B cell (primary cell): ENCODE measurements around the gene BUD31. TPM values are rescaled to one million over a fixed set of nuclear protein-coding genes. Genes with fewer than 3 reads are reported as not detected.

Experiments used
- ATAC-seq: fragments of 200-7000 bp; cut with Tn5 transposase; one replicate; pipeline ENCODE4 v1.10.0; 2021; ENCODE audit warnings: low read depth, mild to moderate bottlenecking, moderate number of reproducible peaks, moderate library complexity
- CTCF ChIA-PET: fragments of 350-600 bp; sonication (Branson Sonifier 250); formaldehyde crosslinking; loops from one replicate; lab custom pipeline; 2021; ENCODE audit warnings: antibody characterized with exemption, inconsistent platforms; lab: Charles Lee
- POLR2A ChIA-PET: fragments of 350-600 bp; sonication (Branson Sonifier 250); formaldehyde crosslinking; loops from one replicate; lab custom pipeline; 2021; ENCODE audit warnings: antibody characterized with exemption; lab: Charles Lee
- DNase-seq: peaks from one replicate; pipeline ENCODE4 v3.0.0; 2013
- H2AFZ ChIP-seq: 2 replicates; pipeline ENCODE4 v1.6.1; 2012; ENCODE audit warnings: mild to moderate bottlenecking, low read depth, low read length; ENCODE audit not compliant: insufficient read depth, poor library complexity, severe bottlenecking
- H3K27ac ChIP-seq, 2 donors: 1 replicate in 1 of 2; 2 replicates in 1 of 2; pipeline ENCODE4 v1.5.1; 2012 to 2013; ENCODE audit warnings: low read length in 2 of 2, mild to moderate bottlenecking in 2 of 2, moderate library complexity in 1 of 2
- H3K27me3 ChIP-seq, 4 experiments: fragments of 200-600 bp in 1 of 4; sonication (generic) in 1 of 4; replicated peaks in 1 of 4; 1 replicate in 2 of 4; 2 replicates in 2 of 4; pipeline versions ENCODE4 v1.6.1 to v1.7.0; 2013 to 2016; ENCODE audit warnings: low read length in 3 of 4, mild to moderate bottlenecking in 2 of 4, mixed read lengths in 1 of 4, moderate library complexity in 1 of 4; ENCODE audit not compliant: insufficient read depth in 4 of 4, control insufficient read depth in 3 of 4; ENCODE audit errors: control extremely low read depth in 1 of 4
- H3K36me3 ChIP-seq, 2 experiments: replicated peaks in 1 of 2; 1 replicate in 1 of 2; 2 replicates in 1 of 2; pipeline versions ENCODE4 v1.6.1 to v1.7.1; 2013; ENCODE audit warnings: low read length in 1 of 2; ENCODE audit not compliant: insufficient read depth in 2 of 2, control insufficient read depth in 1 of 2; ENCODE audit errors: control extremely low read depth in 1 of 2, extremely low read depth in 1 of 2
- H3K4me1 ChIP-seq, 2 donors: fragments of 200-600 bp in 1 of 2; sonication (generic) in 1 of 2; 1 replicate in 1 of 2; 2 replicates in 1 of 2; pipeline versions ENCODE4 v1.5.1 to v1.6.1; 2013 to 2017; ENCODE audit warnings: low read length in 2 of 2; ENCODE audit not compliant: control insufficient read depth in 2 of 2, insufficient read depth in 2 of 2
- H3K4me2 ChIP-seq: replicated peaks from 2 replicates; pipeline ENCODE3; 2012; ENCODE audit warnings: mild to moderate bottlenecking, low read depth, low read length; ENCODE audit not compliant: poor library complexity, severe bottlenecking
- H3K4me3 ChIP-seq, 5 experiments: fragments of 200-600 bp in 1 of 5; sonication (generic) in 1 of 5; 1 replicate in 3 of 5; 2 replicates in 2 of 5; pipeline versions ENCODE4 v1.5.1 to v1.7.0; 2011 to 2016; ENCODE audit warnings: low read length in 4 of 5, mild to moderate bottlenecking in 4 of 5, low read depth in 2 of 5, control low read depth in 1 of 5, moderate library complexity in 1 of 5; ENCODE audit not compliant: insufficient read depth in 1 of 5; ENCODE audit errors: control extremely low read depth in 1 of 5, extremely low read depth in 1 of 5
- H3K79me2 ChIP-seq: fragments of 200-600 bp; sonication (generic); one replicate; pipeline ENCODE4 v1.6.0; 2016; ENCODE audit warnings: low read length; ENCODE audit not compliant: control insufficient read depth, insufficient read depth
- H3K9ac ChIP-seq: fragments of 200-600 bp; sonication (generic); 2 replicates; pipeline ENCODE4 v1.6.1; 2017; ENCODE audit warnings: mild to moderate bottlenecking, low read length, moderate library complexity
- H3K9me3 ChIP-seq, 3 donors: one replicate each; pipeline versions ENCODE4 v1.6.1 to v1.7.1; 2013; ENCODE audit warnings: low read length in 2 of 3; ENCODE audit not compliant: control insufficient read depth in 2 of 3, insufficient read depth in 1 of 3; ENCODE audit errors: control extremely low read depth in 1 of 3
- H4K20me1 ChIP-seq: 2 replicates; pipeline ENCODE4 v1.6.0; 2012; ENCODE audit warnings: mild to moderate bottlenecking, low read length; ENCODE audit not compliant: insufficient read depth, control insufficient read depth, poor library complexity, severe bottlenecking
- H3K27ac Mint-ChIP-seq: one replicate; pipeline ENCODE4 v1.8.0; 2021; ENCODE audit warnings: mixed read lengths
- H3K27me3 Mint-ChIP-seq: one replicate; pipeline ENCODE4 v1.8.0; 2021; ENCODE audit warnings: mixed read lengths
- H3K4me1 Mint-ChIP-seq: one replicate; pipeline ENCODE4 v1.8.0; 2021; ENCODE audit warnings: mixed read lengths
- H3K4me3 Mint-ChIP-seq: one replicate; pipeline ENCODE4 v1.8.0; 2021; ENCODE audit warnings: mixed read lengths
- H3K9me3 Mint-ChIP-seq: one replicate; pipeline ENCODE4 v1.8.0; 2022; ENCODE audit warnings: mixed read lengths; ENCODE audit not compliant: insufficient read depth
- EZH2 ChIP-seq: IDR thresholded peaks from 2 replicates; pipeline ENCODE4 v1.6.1; 2012; ENCODE audit warnings: borderline replicate concordance, low read depth, mild to moderate bottlenecking, moderate library complexity, low read length; ENCODE audit not compliant: insufficient read depth, poor library complexity, severe bottlenecking
- WGBS: methylation state at CpG from one replicate; pipeline ENCODE4 v1.1.5; 2013; ENCODE audit warnings: missing lambda C conversion rate; ENCODE audit not compliant: insufficient coverage; 5-methylcytosine and 5-hydroxymethylcytosine counted together
- intact Hi-C: fragments of 100-400 bp; cut with micrococcal nuclease; formaldehyde crosslinking; loops from one replicate; pipeline ENCODE4 v1.10.0; 2022
- polyA plus RNA-seq: library from polyadenylated mRNA; depleted of rRNA; stranded (reverse); fragments of >200 nt; gene quantifications from 2 replicates; pipeline ENCODE4 v1.2.3, GENCODE V29; 2012
- total RNA-seq, 2 donors: library from RNA; stranded (reverse); fragments of 120-200 nt in 1 of 2; gene quantifications; 1 replicate in 1 of 2; 2 replicates in 1 of 2; pipeline versions ENCODE4 v1.2.3 to v1.2.4, GENCODE V29; 2013 to 2022

BUD31 gene
- total and polyA plus RNA-seq, 2 donors (not counting 1 experiment from before 2014, with no cell fraction given) = 57.8 to 69.4 TPM

GRCh38 chr7:99422625-99423024 is 13.9 kb downstream of the BUD31 start:
- ATAC-seq (no peak), DNase-seq (no peak)
- H3K9me3 ChIP-seq = no peaks in the 10 kb centered on the region
- CTCF ChIA-PET = interaction anchor here (0.8 kb wide), 1 partner anchor 53 kb away, joined by 3 read pairs; no protein-coding TSS in a partner anchor
- intact Hi-C loops = no loop called here
- peaks cover 6 to 42% of the 10 kb centered on the region in 2 experiments for H3K36me3 ChIP-seq
- Mint-ChIP-seq H3K4me1 (no peaks in the 10 kb centered on the region), H3K27me3 (no peaks in the 10 kb centered on the region), H3K9me3 (no peaks in the 10 kb centered on the region), H3K27ac (no peak overlapping the region), H3K4me3 (no peak overlapping the region)
- no peak overlapping the region for H3K9ac ChIP-seq
- TF ChIP-seq EZH2 = no peak
- no peaks in the 10 kb centered on the region for H3K27me3 ChIP-seq
- no peaks in the 10 kb centered on the region for H3K4me1 ChIP-seq
- H4K20me1 ChIP-seq = peaks cover 26% of the 10 kb centered on the region
- H2AFZ ChIP-seq = no peak overlapping the region
- no peak overlapping the region for H3K4me3 ChIP-seq
- no peak overlapping the region for H3K27ac ChIP-seq
- POLR2A ChIA-PET = no interaction called here
- H3K79me2 ChIP-seq = peaks cover 8% of the 10 kb centered on the region
- 84% methylated on average over 4 of the region's 5 CpGs for WGBS
- H3K4me2 ChIP-seq = no peak overlapping the region

GRCh38 chr7:99424932-99425730 is 16.4 kb downstream of the BUD31 start:
- POLR2A ChIA-PET = no interaction called here
- Mint-ChIP-seq H3K27me3 (no peaks in the 10 kb centered on the region), H3K27ac (no peak overlapping the region), H3K4me3 (no peak overlapping the region), H3K4me1 (no peaks in the 10 kb centered on the region), H3K9me3 (no peaks in the 10 kb centered on the region)
- Histone ChIP-seq H2AFZ (no peak overlapping the region), H3K79me2 (no peaks in the 10 kb centered on the region), H3K4me1 (no peaks in the 10 kb centered on the region), H3K27ac (no peak overlapping the region), H3K4me3 (no peak overlapping the region), H3K27me3 (no peaks in the 10 kb centered on the region), H3K4me2 (no peak overlapping the region), H4K20me1 (peaks cover 1% of the 10 kb centered on the region), H3K36me3 (peaks cover 4 to 30% of the 10 kb centered on the region in 2 experiments), H3K9me3 (no peaks in the 10 kb centered on the region), H3K9ac (no peak overlapping the region)
- intact Hi-C loops = no loop called here
- CTCF ChIA-PET = no interaction called here
- no peak for ATAC-seq
- DNase-seq = no peak
- WGBS = 99% methylated on average over 24 of the region's 24 CpGs
- TF ChIP-seq EZH2 = no peak
